Measurements from ENCODE around the gene TMPRSS6. TPM values are rescaled to one million over a fixed set of nuclear protein-coding genes. Genes with fewer than 3 reads are reported as not detected.

Gene TMPRSS6
- polyA plus RNA-seq, 3 donors = 0.17 to 0.21 (median 0.21) TPM

GRCh38 chr22:37119872-37120271 is 10.4 kb upstream of the TMPRSS6 start:
- no peak for DNase-seq (ENCODE audit: low read depth in 3 of 3, low spot score in 2 of 3)

GRCh38 chr22:37118083-37118482 is 8.6 kb upstream of the TMPRSS6 start:
- no peak for DNase-seq (ENCODE audit: low read depth in 3 of 3, low spot score in 2 of 3)

- no peak for DNase-seq (ENCODE audit: low read depth in 3 of 3, low spot score in 2 of 3)
These were observed 7.6 kb upstream of the TMPRSS6 start for GRCh38 chr22:37117092-37117491.

- DNase-seq (ENCODE audit: low read depth in 3 of 3, low spot score in 2 of 3) = no peak
These were observed 5.5 kb upstream of the TMPRSS6 start for GRCh38 chr22:37115032-37115431.

- DNase-seq (ENCODE audit: low read depth in 3 of 3, low spot score in 2 of 3) = no peak
These were observed 4.2 kb upstream of the TMPRSS6 start for GRCh38 chr22:37113757-37114156.

GRCh38 chr22:37112084-37112728 is 2.7 kb upstream of the TMPRSS6 start:
- no peak for DNase-seq (ENCODE audit: low read depth in 3 of 3, low spot score in 2 of 3)

- no peak for DNase-seq (ENCODE audit: low read depth in 3 of 3, low spot score in 2 of 3)
These were observed 1.7 kb upstream of the TMPRSS6 start for GRCh38 chr22:37111156-37111717.

GRCh38 chr22:37107816-37108621 is 1.5 kb downstream of the TMPRSS6 start:
- DNase-seq (ENCODE audit: low read depth in 3 of 3, low spot score in 2 of 3) = no peak

GRCh38 chr22:37105990-37106389 is 3.5 kb downstream of the TMPRSS6 start:
- DNase-seq (ENCODE audit: low read depth in 3 of 3, low spot score in 2 of 3) = no peak

- DNase-seq (ENCODE audit: low read depth in 3 of 3, low spot score in 2 of 3) = no peak
These were observed 4.4 kb downstream of the TMPRSS6 start for GRCh38 chr22:37105154-37105553.

- DNase-seq (ENCODE audit: low read depth in 3 of 3, low spot score in 2 of 3) = no peak
These were observed 5.7 kb downstream of the TMPRSS6 start for GRCh38 chr22:37103656-37104452.

GRCh38 chr22:37103151-37103550 is 6.4 kb downstream of the TMPRSS6 start:
- DNase-seq (ENCODE audit: low read depth in 3 of 3, low spot score in 2 of 3) = no peak

GRCh38 chr22:37101311-37102066 is 8.0 kb downstream of the TMPRSS6 start:
- DNase-seq (ENCODE audit: low read depth in 3 of 3, low spot score in 2 of 3) = no peak

GRCh38 chr22:37100589-37101127 is 8.9 kb downstream of the TMPRSS6 start:
- no peak for DNase-seq (ENCODE audit: low read depth in 3 of 3, low spot score in 2 of 3)

- DNase-seq (ENCODE audit: low read depth in 3 of 3, low spot score in 2 of 3) = no peak
These were observed 10.4 kb downstream of the TMPRSS6 start for GRCh38 chr22:37098976-37099591.

GRCh38 chr22:37097346-37097745 is 12.2 kb downstream of the TMPRSS6 start:
- DNase-seq (ENCODE audit: low read depth in 3 of 3, low spot score in 2 of 3) = no peak

GRCh38 chr22:37095113-37095512 is 14.4 kb downstream of the TMPRSS6 start:
- no peak for DNase-seq (ENCODE audit: low read depth in 3 of 3, low spot score in 2 of 3)

GRCh38 chr22:37094239-37094638 is 15.3 kb downstream of the TMPRSS6 start:
- no peak for DNase-seq (ENCODE audit: low read depth in 3 of 3, low spot score in 2 of 3)

GRCh38 chr22:37092997-37093396 is 16.5 kb downstream of the TMPRSS6 start:
- DNase-seq (ENCODE audit: low read depth in 3 of 3, low spot score in 2 of 3) = no peak

GRCh38 chr22:37091994-37092393 is 17.5 kb downstream of the TMPRSS6 start:
- DNase-seq (ENCODE audit: low read depth in 3 of 3, low spot score in 2 of 3) = no peak
